Activated CD4-positive, alpha-beta T cell treated with anti-CD3 and anti-CD28 coated beads for 48 hours (primary cell): ENCODE data around the gene CRTC3.
A peak's percentile ranks its signal among the peaks of the same experiment; 100 is the strongest.
"Not testable (repeated sequence)": the region's sequence is repeated elsewhere in the genome, so short reads cannot be mapped to it uniquely, and the experiment has no call there.

Source experiments
- DNase-seq: peaks from one replicate; pipeline ENCODE4 v3.0.0-alpha.2; 2020

The CRTC3 gene

DNA sequence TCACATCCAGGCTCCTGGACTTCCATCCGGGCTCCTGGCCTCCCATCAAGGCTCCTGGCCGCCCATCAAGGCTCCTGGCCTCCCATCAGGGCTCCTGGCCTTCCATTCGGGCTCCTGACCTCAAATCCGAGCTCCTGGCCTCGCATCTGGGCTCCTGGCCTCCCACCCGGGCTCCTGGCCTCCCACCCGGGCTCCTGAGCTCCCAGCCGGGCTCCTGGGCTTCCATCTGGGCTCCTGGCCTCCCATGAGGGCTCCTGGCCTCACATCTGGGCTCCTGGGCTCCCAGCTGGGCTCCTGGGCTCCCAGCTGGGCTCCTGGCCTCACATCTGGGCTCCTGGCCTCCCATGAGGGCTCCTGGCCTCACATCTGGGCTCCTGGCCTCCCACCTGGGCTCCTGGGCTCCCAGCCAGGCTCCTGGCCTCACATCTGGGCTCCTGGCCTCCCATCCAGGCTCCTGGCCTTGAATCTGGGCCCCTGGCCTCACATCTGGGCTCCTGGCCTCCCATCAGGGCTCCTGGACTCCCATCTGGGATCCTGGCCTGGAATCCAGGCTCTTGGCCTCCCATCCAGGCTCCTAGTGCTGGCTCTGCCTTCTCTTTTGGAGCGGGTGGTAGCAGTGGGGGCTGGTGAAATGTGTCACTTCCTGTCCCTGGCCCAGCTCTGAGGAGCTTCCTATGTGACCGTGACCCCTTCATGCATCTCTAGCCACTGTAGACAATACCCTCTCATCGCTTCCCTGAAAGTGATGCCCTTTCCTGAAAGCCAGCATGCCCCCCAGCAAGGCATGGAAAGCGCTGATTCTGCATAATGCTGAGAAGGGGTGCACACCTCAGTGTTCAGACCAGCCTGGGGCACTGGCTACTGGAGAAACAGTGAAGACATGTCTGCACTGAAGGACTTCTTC, 124.8 kb downstream of the CRTC3 start:
- no peak for DNase-seq

DNA sequence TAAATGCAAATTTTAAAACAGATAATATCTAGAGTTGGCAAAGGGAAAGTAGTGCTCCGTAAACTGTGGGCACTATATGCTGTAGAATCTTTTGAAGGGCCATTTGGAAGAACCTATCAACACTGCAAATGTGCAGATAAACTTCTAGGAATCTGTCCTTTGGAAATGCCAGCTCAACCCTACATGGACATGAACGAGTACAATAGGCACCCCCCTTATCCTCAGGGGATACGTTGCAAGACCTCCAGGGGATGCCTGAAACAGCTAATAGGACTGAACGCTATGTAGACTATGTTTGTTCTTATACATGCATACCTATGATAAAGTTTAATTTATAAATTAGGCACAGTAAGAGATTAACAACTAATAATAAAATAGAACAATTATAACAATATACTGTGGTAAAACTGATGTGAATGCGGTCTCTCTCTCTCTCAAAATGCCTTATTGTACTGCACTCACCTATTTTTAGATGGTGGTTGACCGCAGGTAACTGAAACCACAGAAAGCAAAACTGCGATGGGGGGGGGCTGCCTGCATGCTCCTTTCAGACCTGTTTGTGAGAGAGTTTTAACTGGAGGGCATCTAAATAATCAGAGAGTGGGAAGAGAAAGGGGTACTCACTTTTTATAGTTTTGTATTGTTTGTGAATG, 127.9 kb downstream of the CRTC3 start:
- DNase-seq = peak; percentile 79

DNA sequence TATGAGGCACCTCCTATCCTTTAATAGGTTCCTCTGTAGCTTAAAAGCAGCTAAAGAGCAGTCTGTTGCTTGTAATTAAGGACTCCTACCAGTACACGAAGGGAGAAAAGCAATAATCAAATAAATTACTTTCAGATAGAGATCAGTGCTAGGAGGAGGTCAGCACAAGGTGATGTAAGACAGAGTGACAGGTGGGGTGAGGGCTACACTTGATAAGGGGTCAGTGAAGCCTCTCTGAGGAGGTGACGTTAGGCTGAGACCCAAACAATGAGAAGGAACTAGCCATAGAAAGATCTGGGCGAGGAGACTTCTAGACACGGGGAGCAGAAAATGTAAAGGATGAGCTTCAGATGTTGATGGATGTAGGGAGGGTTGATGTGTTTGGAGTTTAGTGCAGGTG, 129.8 kb downstream of the CRTC3 start:
- no peak for DNase-seq

- DNase-seq = peak; percentile 84
Measured at GRCh38 chr15:90660195-90660998, 130.7 kb downstream of the CRTC3 start.

GRCh38 chr15:90660999-90661330, 131.2 kb downstream of the CRTC3 start:
- DNase-seq = not testable (repeated sequence)

- not testable (repeated sequence) for DNase-seq
Measured at GRCh38 chr15:90664081-90664461, 134.3 kb downstream of the CRTC3 start.

DNA sequence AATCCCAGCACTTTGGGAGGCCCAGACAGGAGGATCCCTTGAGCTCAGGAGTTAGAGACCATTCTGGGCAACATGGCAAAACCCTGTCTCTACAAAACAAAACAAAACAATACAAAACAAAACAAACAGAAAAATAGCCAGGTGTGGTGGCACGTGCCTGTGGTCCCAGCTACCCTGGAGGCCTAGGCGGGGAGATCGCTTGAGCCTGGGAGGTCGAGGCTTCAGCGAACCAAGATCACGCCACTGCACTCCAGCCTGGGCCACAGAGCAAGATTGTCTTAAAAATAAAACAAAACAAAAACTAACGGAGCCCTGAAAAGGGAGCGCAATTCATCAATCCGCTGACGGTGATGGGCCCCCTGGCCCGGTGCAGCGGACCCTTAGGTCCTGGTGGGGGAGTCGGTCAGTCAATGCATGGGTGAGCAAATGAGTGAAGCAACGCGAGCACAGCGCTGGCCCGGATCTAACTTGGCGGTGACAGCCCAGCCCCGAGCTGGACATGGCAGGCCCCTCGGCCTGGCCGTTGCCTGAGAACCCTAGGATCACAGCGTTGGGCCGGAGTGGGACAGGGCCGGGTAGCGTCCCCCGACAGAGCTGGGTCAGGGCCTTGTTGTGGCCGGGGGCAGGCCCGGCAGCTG, 135.0 kb downstream of the CRTC3 start:
- DNase-seq = no peak

- DNase-seq = peak; percentile 60
Measured at GRCh38 chr15:90665288-90666134, 135.8 kb downstream of the CRTC3 start.

GRCh38 chr15:90666135-90666909, 136.6 kb downstream of the CRTC3 start:
- DNase-seq = no peak

GRCh38 chr15:90667073-90667754, 137.5 kb downstream of the CRTC3 start:
- DNase-seq = no peak

GRCh38 chr15:90667755-90668345, 138.1 kb downstream of the CRTC3 start:
- not testable (repeated sequence) for DNase-seq

GRCh38 chr15:90670631-90671030, 140.9 kb downstream of the CRTC3 start:
- not testable (repeated sequence) for DNase-seq

DNA sequence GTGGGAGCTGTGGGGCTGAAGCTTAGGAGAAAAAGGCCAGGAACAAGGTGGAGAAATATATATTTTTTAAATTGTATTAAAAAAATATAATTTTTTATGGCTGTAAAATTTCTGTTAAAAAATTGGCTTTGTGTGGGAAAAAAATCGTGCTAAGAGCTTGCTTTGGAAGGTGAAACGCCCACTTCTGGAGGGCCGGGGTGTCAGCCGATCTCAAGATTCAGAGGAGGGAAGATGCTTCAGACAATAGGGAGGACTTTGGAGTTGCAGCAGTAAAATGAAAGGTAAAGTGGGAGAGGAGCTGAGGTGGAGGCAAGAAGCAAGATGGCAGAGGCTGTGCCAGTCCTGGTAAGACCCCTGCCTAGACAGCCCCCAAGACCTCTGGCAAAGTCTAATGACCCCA, 141.5 kb downstream of the CRTC3 start:
- DNase-seq = no peak

GRCh38 chr15:90673357-90673756, 143.6 kb downstream of the CRTC3 start:
- not testable (repeated sequence) for DNase-seq

GRCh38 chr15:90674476-90674875, 144.8 kb downstream of the CRTC3 start:
- no peak for DNase-seq

DNA sequence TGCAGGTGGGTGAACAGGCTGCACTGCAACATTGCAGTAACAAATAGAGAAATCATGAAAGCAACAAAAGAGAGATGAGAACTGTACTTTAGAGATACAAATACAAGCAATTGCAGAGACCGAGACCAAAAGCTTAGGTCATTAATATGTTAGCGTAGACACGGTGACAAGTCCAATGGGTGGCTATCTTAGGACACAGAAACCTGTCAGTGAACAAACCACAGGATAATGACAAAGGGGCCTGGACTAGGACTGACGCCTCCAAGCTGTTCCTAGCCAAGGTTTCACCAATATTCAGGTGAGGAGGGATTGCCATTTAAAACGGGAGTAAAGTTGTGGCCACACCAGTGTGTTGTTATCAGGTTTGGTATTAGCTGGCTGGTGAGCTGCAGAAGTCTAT, 145.7 kb downstream of the CRTC3 start:
- DNase-seq = no peak

- no peak for DNase-seq
Measured at GRCh38 chr15:90677807-90678790, 148.4 kb downstream of the CRTC3 start.

DNA sequence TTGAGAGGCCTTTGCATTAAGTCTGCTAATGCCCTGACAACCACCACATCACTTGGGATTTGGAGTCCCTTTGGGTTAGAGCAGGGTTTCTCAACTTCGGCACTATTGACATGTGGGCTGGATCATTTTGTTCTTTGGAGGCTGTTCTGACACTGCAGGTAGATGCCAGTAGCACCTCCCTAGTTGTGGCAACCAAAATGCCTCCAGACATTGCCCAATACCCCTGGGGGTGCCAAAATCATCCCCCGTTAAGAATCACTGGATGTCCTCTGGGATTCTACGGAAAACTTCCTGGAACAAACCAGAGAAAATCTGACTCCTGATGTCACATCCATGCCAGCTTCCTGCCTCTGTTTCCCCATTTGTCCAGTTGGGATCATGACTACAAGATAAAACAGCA, 150.2 kb downstream of the CRTC3 start:
- DNase-seq = no peak

- DNase-seq = no peak
Measured at GRCh38 chr15:90680371-90680935, 150.7 kb downstream of the CRTC3 start.
